NCI-H1694 (cell line): ENCODE data around the gene SLC35E4.

Source experiments
- DNase-seq: peaks from one replicate; lab custom pipeline; 2025; lab: John Stamatoyannopoulos, UW

SLC35E4 gene

DNA sequence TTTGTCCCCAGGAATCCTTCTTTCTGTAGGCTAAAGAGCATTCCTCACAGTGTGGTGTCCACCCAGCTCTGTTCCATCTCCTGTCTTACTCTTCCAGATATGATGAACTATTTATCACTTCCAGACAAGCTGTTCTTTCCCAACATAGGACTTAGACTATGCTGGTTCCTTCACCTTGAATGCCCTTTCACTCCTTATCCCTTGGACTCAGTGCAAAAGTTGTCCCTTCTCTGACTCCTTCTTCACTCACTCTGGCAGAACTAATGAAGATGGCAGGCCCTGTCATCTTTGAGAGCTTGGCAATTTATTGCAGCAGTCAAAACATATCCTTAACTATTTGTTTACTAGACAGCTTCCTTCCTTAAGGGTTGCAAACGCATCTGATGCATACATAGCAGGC, 55.6 kb downstream of the SLC35E4 start:
- no peak for DNase-seq

DNA sequence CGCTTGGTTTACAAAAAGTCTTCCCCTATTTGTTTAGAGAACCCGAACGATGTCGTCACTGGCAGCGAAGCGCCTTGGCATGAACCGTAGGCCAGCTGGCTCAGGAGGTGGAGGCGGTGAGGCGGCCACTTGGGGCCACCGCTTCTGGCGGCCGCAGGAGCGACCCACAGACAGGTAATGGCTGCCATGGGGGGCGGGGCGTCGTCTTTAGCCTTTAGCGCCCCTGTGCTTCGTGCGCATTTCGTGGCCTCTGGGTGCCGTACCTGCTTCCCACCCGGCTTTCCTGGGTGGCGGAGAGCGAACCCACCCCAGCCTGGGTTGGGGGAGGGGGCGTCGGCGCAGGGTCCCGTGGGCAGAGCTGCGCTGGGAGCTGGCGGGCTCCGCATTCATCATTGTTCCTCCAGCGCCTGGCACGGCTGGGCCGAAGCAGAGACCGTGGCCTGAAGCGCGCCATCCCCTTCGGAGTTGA, 58.6 kb downstream of the SLC35E4 start:
- DNase-seq: peak; percentile 56

DNA sequence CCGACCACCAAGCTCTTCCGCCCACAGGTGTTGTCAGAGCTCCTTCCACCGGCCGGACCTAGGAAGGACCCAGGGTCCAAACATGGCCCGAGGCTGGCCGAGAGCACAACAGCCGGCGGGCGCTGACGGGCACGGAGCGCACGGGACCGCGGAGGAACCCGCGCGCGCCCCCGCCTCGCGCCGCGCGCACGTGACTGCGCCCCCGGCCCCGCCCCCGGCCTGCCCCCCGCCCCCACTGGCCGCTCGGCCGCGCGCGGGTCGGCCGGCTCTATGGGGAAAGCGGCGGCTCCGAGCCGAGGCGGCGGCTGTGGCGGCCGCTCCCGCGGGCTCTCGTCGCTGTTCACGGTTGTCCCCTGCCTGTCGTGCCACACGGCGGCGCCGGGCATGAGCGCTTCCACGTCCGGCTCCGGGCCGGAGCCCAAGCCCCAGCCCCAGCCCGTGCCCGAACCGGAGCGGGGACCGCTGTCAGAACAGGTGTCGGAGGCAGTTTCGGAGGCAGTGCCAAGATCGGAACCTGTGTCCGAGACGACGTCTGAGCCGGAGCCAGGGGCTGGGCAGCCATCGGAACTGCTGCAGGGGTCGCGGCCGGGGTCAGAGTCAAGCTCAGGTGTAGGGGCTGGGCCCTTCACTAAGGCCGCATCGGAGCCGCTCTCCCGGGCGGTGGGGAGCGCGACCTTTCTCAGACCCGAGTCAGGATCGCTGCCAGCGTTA, 59.2 kb downstream of the SLC35E4 start, which contains the start of gene OSBP2:
OSBP2 (plus strand) TSS at position 235 of the 711 bp plus-strand sequence; CDS start at position 271, 36 bp downstream.
- DNase-seq: no peak

DNA sequence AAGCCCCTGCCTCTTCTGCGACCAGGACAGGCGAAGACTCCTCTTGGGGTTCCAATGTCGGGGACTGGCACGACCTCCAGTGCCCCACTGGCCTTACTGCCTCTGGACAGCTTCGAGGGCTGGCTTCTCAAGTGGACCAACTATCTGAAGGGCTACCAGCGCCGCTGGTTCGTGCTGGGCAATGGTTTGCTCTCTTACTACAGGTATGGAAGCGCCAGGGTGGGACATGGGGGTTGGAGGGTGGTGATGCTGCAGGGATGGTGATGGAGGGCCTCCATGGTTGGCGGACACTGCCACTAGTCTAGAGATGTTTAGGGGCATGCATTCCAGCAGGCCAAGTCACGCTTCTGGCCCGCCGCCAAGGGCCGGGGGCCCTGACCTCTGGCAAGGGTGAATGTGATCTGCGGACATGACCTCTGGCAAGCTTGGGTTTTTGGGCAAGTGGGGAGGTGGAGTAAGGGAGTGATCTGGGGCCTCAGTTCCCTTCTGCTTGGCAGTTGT, 59.8 kb downstream of the SLC35E4 start:
- no peak for DNase-seq

DNA sequence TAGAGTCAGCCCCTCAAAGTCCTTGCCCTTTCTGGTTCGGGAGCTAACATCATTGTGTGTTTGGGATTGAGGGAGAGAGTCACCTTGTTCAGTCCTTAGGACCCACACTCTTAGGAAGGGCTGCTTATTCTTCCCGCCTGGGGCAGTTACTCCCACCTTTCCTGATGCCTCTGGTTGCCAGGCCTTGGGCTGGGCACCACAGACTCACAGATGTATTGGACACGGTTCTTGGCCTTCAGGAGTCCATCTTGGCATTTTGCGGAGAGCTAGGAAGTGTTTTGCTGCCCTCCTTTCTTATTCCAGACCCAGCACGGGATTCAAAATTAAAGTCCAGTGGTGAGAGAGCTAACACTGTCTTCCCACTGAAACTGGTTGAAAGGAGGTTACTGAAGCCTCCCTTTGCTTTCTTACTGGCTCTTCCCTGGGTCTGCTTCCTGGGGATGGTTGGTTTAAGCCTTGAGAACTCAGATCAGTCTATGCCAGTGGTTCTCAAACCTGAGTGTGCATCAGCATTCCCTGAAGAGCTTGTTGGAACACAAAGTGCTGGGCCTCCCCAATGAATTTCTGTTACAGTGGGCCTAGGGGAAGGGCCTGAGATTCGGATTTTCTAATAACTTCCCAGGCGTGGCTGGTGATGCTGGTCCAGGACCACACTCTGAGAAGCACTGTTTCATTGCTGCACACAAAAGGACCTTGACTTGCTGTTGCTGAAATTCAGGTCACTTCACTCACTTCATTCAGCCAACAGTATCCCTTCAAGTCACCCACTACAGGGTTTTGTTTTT, 60.5 kb downstream of the SLC35E4 start:
- no peak for DNase-seq
